GM19035 (cell line): ENCODE data around the gene SPRED1.
"Not testable (repeated sequence)": the region's sequence is repeated elsewhere in the genome, so short reads cannot be mapped to it uniquely, and the experiment has no call there.

Experiments
- ATAC-seq: cut with Tn5 transposase; IDR thresholded peaks from one replicate; pipeline ENCODE4 v1.9.1; 2021; ENCODE audit not compliant: unreplicated experiment

The SPRED1 gene

GRCh38 chr15:38275959-38276358 lies 23.3 kb downstream of the SPRED1 start:
- no peak for ATAC-seq

- ATAC-seq: not testable (repeated sequence)
Measured at GRCh38 chr15:38277281-38277680, 24.6 kb downstream of the SPRED1 start.

GRCh38 chr15:38281031-38281430 lies 28.4 kb downstream of the SPRED1 start:
- ATAC-seq: no peak

- ATAC-seq: no peak
Measured at GRCh38 chr15:38283010-38283409, 30.4 kb downstream of the SPRED1 start.

GRCh38 chr15:38285456-38285855 lies 32.8 kb downstream of the SPRED1 start:
- no peak for ATAC-seq

GRCh38 chr15:38294126-38294525 lies 41.5 kb downstream of the SPRED1 start:
- ATAC-seq: no peak

- ATAC-seq: no peak
Measured at GRCh38 chr15:38297623-38298388, 45.2 kb downstream of the SPRED1 start.

- no peak for ATAC-seq
Measured at GRCh38 chr15:38299216-38299615, 46.6 kb downstream of the SPRED1 start.

- ATAC-seq: no peak
Measured at GRCh38 chr15:38300395-38300794, 47.8 kb downstream of the SPRED1 start.

GRCh38 chr15:38304481-38304880 lies 51.8 kb downstream of the SPRED1 start:
- ATAC-seq: no peak

- no peak for ATAC-seq
Measured at GRCh38 chr15:38307251-38307650, 54.6 kb downstream of the SPRED1 start.

GRCh38 chr15:38307861-38308641 lies 55.4 kb downstream of the SPRED1 start:
- no peak for ATAC-seq

- ATAC-seq: no peak
Measured at GRCh38 chr15:38308797-38309196, 56.2 kb downstream of the SPRED1 start.

- no peak for ATAC-seq
Measured at GRCh38 chr15:38312190-38312589, 59.6 kb downstream of the SPRED1 start.

- no peak for ATAC-seq
Measured at GRCh38 chr15:38316311-38316710, 63.7 kb downstream of the SPRED1 start.

GRCh38 chr15:38320181-38320580 lies 67.5 kb downstream of the SPRED1 start:
- ATAC-seq: no peak

GRCh38 chr15:38320866-38321265 lies 68.2 kb downstream of the SPRED1 start:
- ATAC-seq: no peak

- ATAC-seq: no peak
Measured at GRCh38 chr15:38323895-38324294, 71.3 kb downstream of the SPRED1 start.

- no peak for ATAC-seq
Measured at GRCh38 chr15:38324939-38325647, 72.5 kb downstream of the SPRED1 start.

- ATAC-seq: no peak
Measured at GRCh38 chr15:38325648-38325990, 73.0 kb downstream of the SPRED1 start.

GRCh38 chr15:38332711-38333110 lies 80.1 kb downstream of the SPRED1 start:
- ATAC-seq: no peak

- ATAC-seq: no peak
Measured at GRCh38 chr15:38335116-38335515, 82.5 kb downstream of the SPRED1 start.
